ENCODE data around the gene SH3RF2.

DNA sequence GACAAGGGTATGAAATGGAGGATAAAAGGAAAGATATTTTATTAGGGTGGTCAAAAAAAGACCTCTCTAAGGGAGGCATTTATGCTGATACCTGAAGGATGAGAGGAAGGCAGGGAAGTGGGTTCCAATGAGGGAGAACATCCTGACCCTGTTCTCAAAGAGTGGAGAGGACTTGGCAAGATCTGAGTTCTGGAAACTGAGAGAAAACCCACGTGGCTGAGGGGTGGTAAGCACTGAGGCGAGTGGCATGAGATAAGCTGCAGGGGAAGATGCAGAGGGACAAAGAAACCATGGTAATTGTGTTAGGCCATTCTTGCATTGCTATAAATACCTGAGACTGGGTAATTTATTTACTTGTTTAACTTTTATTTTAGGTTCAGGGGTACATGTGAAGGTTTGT lies 16.8 kb downstream of the SH3RF2 start:
- TF ChIP-seq, protein P1, sequence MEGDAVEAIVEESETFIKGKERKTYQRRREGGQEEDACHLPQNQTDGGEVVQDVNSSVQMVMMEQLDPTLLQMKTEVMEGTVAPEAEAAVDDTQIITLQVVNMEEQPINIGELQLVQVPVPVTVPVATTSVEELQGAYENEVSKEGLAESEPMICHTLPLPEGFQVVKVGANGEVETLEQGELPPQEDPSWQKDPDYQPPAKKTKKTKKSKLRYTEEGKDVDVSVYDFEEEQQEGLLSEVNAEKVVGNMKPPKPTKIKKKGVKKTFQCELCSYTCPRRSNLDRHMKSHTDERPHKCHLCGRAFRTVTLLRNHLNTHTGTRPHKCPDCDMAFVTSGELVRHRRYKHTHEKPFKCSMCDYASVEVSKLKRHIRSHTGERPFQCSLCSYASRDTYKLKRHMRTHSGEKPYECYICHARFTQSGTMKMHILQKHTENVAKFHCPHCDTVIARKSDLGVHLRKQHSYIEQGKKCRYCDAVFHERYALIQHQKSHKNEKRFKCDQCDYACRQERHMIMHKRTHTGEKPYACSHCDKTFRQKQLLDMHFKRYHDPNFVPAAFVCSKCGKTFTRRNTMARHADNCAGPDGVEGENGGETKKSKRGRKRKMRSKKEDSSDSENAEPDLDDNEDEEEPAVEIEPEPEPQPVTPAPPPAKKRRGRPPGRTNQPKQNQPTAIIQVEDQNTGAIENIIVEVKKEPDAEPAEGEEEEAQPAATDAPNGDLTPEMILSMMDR (IDR thresholded peaks at IDR 0.05; ENCODE audit: low read length), result no peak
- TF ChIP-seq EZH2 (optimal IDR thresholded peaks at IDR 0.05; ENCODE audit: low read depth, low read length) (no peak), EZH2phosphoT487 (IDR thresholded peaks at IDR 0.05; ENCODE audit: low read length) (no peak)
